Measurements from ENCODE around the gene PRELID3B. TPM values are rescaled to one million over a fixed set of nuclear protein-coding genes. Genes with fewer than 3 reads are reported as not detected.

Gene PRELID3B
- total and polyA plus RNA-seq, 2 of the 8 experiments (the other 6 are each of a cell fraction or from before 2014, with no cell fraction given): 8.1 to 50.5 TPM

DNA sequence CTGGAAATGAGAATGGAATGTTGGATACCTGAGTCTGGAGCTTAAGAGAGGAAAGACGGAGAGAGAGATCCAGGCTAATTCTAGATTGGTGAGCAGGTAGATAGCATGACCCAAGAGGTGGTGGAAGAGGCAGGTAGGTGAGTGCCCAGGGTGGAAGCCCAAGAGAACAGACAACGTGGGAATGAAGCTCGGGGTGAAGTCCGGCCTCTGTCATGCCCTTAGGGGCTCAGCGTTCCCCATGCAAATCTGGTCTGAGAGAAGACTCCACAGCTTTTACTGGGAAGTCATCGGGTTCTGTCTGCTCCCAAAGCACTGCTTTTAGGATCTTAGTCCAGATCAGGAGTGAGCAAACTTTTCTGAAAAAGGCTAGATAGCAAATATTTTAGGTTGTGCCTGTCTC is 57.9 kb downstream of the PRELID3B start (continued):
- TF ChIP-seq, protein P1, sequence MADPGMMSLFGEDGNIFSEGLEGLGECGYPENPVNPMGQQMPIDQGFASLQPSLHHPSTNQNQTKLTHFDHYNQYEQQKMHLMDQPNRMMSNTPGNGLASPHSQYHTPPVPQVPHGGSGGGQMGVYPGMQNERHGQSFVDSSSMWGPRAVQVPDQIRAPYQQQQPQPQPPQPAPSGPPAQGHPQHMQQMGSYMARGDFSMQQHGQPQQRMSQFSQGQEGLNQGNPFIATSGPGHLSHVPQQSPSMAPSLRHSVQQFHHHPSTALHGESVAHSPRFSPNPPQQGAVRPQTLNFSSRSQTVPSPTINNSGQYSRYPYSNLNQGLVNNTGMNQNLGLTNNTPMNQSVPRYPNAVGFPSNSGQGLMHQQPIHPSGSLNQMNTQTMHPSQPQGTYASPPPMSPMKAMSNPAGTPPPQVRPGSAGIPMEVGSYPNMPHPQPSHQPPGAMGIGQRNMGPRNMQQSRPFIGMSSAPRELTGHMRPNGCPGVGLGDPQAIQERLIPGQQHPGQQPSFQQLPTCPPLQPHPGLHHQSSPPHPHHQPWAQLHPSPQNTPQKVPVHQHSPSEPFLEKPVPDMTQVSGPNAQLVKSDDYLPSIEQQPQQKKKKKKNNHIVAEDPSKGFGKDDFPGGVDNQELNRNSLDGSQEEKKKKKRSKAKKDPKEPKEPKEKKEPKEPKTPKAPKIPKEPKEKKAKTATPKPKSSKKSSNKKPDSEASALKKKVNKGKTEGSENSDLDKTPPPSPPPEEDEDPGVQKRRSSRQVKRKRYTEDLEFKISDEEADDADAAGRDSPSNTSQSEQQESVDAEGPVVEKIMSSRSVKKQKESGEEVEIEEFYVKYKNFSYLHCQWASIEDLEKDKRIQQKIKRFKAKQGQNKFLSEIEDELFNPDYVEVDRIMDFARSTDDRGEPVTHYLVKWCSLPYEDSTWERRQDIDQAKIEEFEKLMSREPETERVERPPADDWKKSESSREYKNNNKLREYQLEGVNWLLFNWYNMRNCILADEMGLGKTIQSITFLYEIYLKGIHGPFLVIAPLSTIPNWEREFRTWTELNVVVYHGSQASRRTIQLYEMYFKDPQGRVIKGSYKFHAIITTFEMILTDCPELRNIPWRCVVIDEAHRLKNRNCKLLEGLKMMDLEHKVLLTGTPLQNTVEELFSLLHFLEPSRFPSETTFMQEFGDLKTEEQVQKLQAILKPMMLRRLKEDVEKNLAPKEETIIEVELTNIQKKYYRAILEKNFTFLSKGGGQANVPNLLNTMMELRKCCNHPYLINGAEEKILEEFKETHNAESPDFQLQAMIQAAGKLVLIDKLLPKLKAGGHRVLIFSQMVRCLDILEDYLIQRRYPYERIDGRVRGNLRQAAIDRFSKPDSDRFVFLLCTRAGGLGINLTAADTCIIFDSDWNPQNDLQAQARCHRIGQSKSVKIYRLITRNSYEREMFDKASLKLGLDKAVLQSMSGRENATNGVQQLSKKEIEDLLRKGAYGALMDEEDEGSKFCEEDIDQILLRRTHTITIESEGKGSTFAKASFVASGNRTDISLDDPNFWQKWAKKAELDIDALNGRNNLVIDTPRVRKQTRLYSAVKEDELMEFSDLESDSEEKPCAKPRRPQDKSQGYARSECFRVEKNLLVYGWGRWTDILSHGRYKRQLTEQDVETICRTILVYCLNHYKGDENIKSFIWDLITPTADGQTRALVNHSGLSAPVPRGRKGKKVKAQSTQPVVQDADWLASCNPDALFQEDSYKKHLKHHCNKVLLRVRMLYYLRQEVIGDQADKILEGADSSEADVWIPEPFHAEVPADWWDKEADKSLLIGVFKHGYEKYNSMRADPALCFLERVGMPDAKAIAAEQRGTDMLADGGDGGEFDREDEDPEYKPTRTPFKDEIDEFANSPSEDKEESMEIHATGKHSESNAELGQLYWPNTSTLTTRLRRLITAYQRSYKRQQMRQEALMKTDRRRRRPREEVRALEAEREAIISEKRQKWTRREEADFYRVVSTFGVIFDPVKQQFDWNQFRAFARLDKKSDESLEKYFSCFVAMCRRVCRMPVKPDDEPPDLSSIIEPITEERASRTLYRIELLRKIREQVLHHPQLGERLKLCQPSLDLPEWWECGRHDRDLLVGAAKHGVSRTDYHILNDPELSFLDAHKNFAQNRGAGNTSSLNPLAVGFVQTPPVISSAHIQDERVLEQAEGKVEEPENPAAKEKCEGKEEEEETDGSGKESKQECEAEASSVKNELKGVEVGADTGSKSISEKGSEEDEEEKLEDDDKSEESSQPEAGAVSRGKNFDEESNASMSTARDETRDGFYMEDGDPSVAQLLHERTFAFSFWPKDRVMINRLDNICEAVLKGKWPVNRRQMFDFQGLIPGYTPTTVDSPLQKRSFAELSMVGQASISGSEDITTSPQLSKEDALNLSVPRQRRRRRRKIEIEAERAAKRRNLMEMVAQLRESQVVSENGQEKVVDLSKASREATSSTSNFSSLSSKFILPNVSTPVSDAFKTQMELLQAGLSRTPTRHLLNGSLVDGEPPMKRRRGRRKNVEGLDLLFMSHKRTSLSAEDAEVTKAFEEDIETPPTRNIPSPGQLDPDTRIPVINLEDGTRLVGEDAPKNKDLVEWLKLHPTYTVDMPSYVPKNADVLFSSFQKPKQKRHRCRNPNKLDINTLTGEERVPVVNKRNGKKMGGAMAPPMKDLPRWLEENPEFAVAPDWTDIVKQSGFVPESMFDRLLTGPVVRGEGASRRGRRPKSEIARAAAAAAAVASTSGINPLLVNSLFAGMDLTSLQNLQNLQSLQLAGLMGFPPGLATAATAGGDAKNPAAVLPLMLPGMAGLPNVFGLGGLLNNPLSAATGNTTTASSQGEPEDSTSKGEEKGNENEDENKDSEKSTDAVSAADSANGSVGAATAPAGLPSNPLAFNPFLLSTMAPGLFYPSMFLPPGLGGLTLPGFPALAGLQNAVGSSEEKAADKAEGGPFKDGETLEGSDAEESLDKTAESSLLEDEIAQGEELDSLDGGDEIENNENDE (IDR thresholded peaks at IDR 0.05; ENCODE audit: insufficient replicate concordance, low read length): no peak
- no peak for TF ChIP-seq RNF2 (IDR thresholded peaks at IDR 0.05; ENCODE audit: borderline replicate concordance, low read depth, low read length, missing control alignments, poor library complexity, severe bottlenecking)
- TF ChIP-seq SP4 (IDR thresholded peaks at IDR 0.05; ENCODE audit: low read length): no peak
- TF ChIP-seq ZNF274 (IDR thresholded peaks at IDR 0.05; ENCODE audit: borderline replicate concordance, extremely low read depth, low read length): no peak
